Muscle layer of colon (tissue), 2 donors: ENCODE data around the gene CCDC12.

Experiments used
- H3K27ac ChIP-seq: one replicate; pipeline ENCODE4 v1.7.0; 2013; ENCODE audit warnings: low read depth, mild to moderate bottlenecking, low read length, moderate library complexity
- H3K27me3 ChIP-seq, 2 donors: one replicate each; pipeline ENCODE4 v1.7.0; 2013; ENCODE audit warnings: low read length in 2 of 2, mild to moderate bottlenecking in 2 of 2; ENCODE audit not compliant: insufficient read depth in 2 of 2, control insufficient read depth in 1 of 2
- H3K36me3 ChIP-seq: one replicate; pipeline ENCODE4 v1.7.0; 2013; ENCODE audit warnings: mild to moderate bottlenecking, low read length; ENCODE audit not compliant: insufficient read depth
- H3K4me1 ChIP-seq: one replicate; pipeline ENCODE4 v1.7.0; 2013; ENCODE audit warnings: mild to moderate bottlenecking, low read length; ENCODE audit not compliant: insufficient read depth
- H3K4me3 ChIP-seq, 2 donors: one replicate each; pipeline ENCODE4 v1.7.0; 2013; ENCODE audit warnings: low read length in 2 of 2, low read depth in 1 of 2, mild to moderate bottlenecking in 1 of 2, moderate library complexity in 1 of 2
- H3K9ac ChIP-seq: one replicate; pipeline ENCODE4 v1.7.0; 2013; ENCODE audit warnings: low read length
- H3K9me3 ChIP-seq: one replicate; pipeline ENCODE4 v1.7.0; 2013; ENCODE audit warnings: mild to moderate bottlenecking, low read length
- donor health status: abdominal sarcoma.
- donor health status: Adenocarcinoma of cecum.

CCDC12 gene

GRCh38 chr3:46928282-46928681, 48.3 kb downstream of the CCDC12 start:
- no peaks in the 10 kb centered on the region for H3K27me3 ChIP-seq
- H3K4me3 ChIP-seq, result no peak overlapping the region
- H3K4me1 ChIP-seq, result peaks cover 72% of the 10 kb centered on the region
- no peak overlapping the region for H3K9ac ChIP-seq
- no peak overlapping the region for H3K27ac ChIP-seq
- H3K9me3 ChIP-seq, result no peaks in the 10 kb centered on the region
- H3K36me3 ChIP-seq, result peaks cover 35% of the 10 kb centered on the region

GRCh38 chr3:46927718-46928073, 48.8 kb downstream of the CCDC12 start:
- no peak overlapping the region for H3K9ac ChIP-seq
- no peak overlapping the region for H3K27ac ChIP-seq
- no peaks in the 10 kb centered on the region for H3K9me3 ChIP-seq
- peaks cover 41% of the 10 kb centered on the region for H3K36me3 ChIP-seq
- H3K4me1 ChIP-seq, result peaks cover 71% of the 10 kb centered on the region
- H3K27me3 ChIP-seq, result no peaks in the 10 kb centered on the region
- H3K4me3 ChIP-seq, result no peak overlapping the region

- H3K4me1 ChIP-seq, result peaks cover 65% of the 10 kb centered on the region
- no peak overlapping the region for H3K4me3 ChIP-seq
- H3K9ac ChIP-seq, result no peak overlapping the region
- no peaks in the 10 kb centered on the region for H3K9me3 ChIP-seq
- H3K27ac ChIP-seq, result no peak overlapping the region
- H3K36me3 ChIP-seq, result peaks cover 47% of the 10 kb centered on the region
- H3K27me3 ChIP-seq, result no peaks in the 10 kb centered on the region
These were observed 49.5 kb downstream of the CCDC12 start for GRCh38 chr3:46926871-46927717.

- no peak overlapping the region for H3K9ac ChIP-seq
- no peaks in the 10 kb centered on the region for H3K27me3 ChIP-seq
- peaks cover 54% of the 10 kb centered on the region for H3K36me3 ChIP-seq
- H3K9me3 ChIP-seq, result no peaks in the 10 kb centered on the region
- peaks cover 58% of the 10 kb centered on the region for H3K4me1 ChIP-seq
- H3K4me3 ChIP-seq, result no peak overlapping the region
- no peak overlapping the region for H3K27ac ChIP-seq
These were observed 50.1 kb downstream of the CCDC12 start for GRCh38 chr3:46926447-46926846.

GRCh38 chr3:46926039-46926438, 50.5 kb downstream of the CCDC12 start:
- no peak overlapping the region for H3K4me3 ChIP-seq
- peaks cover 58% of the 10 kb centered on the region for H3K36me3 ChIP-seq
- no peaks in the 10 kb centered on the region for H3K9me3 ChIP-seq
- no peaks in the 10 kb centered on the region for H3K27me3 ChIP-seq
- H3K4me1 ChIP-seq, result peaks cover 54% of the 10 kb centered on the region
- H3K9ac ChIP-seq, result no peak overlapping the region
- H3K27ac ChIP-seq, result no peak overlapping the region

- Histone ChIP-seq H3K4me1 (peaks cover 49% of the 10 kb centered on the region), H3K9me3 (no peaks in the 10 kb centered on the region), H3K27ac (no peak overlapping the region), H3K27me3 (no peaks in the 10 kb centered on the region), H3K9ac (no peak overlapping the region), H3K36me3 (peaks cover 62% of the 10 kb centered on the region), H3K4me3 (no peak overlapping the region)
These were observed 51.0 kb downstream of the CCDC12 start for GRCh38 chr3:46925585-46925934.

- Histone ChIP-seq H3K27me3 (no peaks in the 10 kb centered on the region), H3K27ac (no peak overlapping the region), H3K36me3 (peaks cover 67% of the 10 kb centered on the region), H3K4me1 (peaks cover 44% of the 10 kb centered on the region), H3K4me3 (no peak overlapping the region), H3K9me3 (no peaks in the 10 kb centered on the region), H3K9ac (no peak overlapping the region)
These were observed 51.5 kb downstream of the CCDC12 start for GRCh38 chr3:46924921-46925584.

- no peak overlapping the region for H3K27ac ChIP-seq
- H3K9ac ChIP-seq, result no peak overlapping the region
- H3K9me3 ChIP-seq, result no peaks in the 10 kb centered on the region
- H3K4me3 ChIP-seq, result no peak overlapping the region
- H3K36me3 ChIP-seq, result peaks cover 80% of the 10 kb centered on the region
- peaks cover 33% of the 10 kb centered on the region for H3K4me1 ChIP-seq
- no peaks in the 10 kb centered on the region for H3K27me3 ChIP-seq
These were observed 52.8 kb downstream of the CCDC12 start for GRCh38 chr3:46923559-46924350.

- Histone ChIP-seq H3K4me3 (no peak overlapping the region), H3K9ac (no peak overlapping the region), H3K27me3 (no peaks in the 10 kb centered on the region), H3K4me1 (peaks cover 31% of the 10 kb centered on the region), H3K36me3 (peaks cover 88% of the 10 kb centered on the region), H3K27ac (no peak overlapping the region), H3K9me3 (no peaks in the 10 kb centered on the region)
These were observed 53.5 kb downstream of the CCDC12 start for GRCh38 chr3:46922871-46923558.

- Histone ChIP-seq H3K4me1 (peaks cover 26% of the 10 kb centered on the region), H3K27me3 (no peaks in the 10 kb centered on the region), H3K9me3 (no peaks in the 10 kb centered on the region), H3K4me3 (no peak overlapping the region), H3K36me3 (peaks cover 88% of the 10 kb centered on the region), H3K27ac (no peak overlapping the region), H3K9ac (no peak overlapping the region)
These were observed 54.1 kb downstream of the CCDC12 start for GRCh38 chr3:46922426-46922825.

- Histone ChIP-seq H3K9me3 (no peaks in the 10 kb centered on the region), H3K27me3 (no peaks in the 10 kb centered on the region), H3K4me3 (no peak overlapping the region), H3K4me1 (peaks cover 21% of the 10 kb centered on the region), H3K27ac (no peak overlapping the region), H3K9ac (no peak overlapping the region), H3K36me3 (peaks cover 91% of the 10 kb centered on the region)
These were observed 54.7 kb downstream of the CCDC12 start for GRCh38 chr3:46921871-46922271.
